Esophagus muscularis mucosa (tissue), 4 donors: ENCODE data around the gene MRPS25.

ENCODE experiments used
- EP300 ChIP-seq: sonication (generic); formaldehyde crosslinking; IDR thresholded peaks from one replicate; pipeline ENCODE4 v1.6.1; 2017; ENCODE audit warnings: antibody characterized with exemption
- POLR2A ChIP-seq: fragments of 450-650 bp; IDR thresholded peaks from one replicate; pipeline ENCODE4 v1.6.1; 2017; ENCODE audit warnings: antibody characterized with exemption, moderate library complexity, mild to moderate bottlenecking, low read depth
- POLR2AphosphoS5 ChIP-seq, 2 donors: sonication (generic); formaldehyde crosslinking; IDR thresholded peaks; one replicate each; pipeline ENCODE4 v1.6.1; 2017; ENCODE audit warnings: antibody characterized with exemption in 2 of 2
- TF ChIP-seq, protein P1 (sequence below), 3 experiments: fragments of 200-600 bp in 2 of 3; fragments of 450-650 bp in 1 of 3; sonication (generic) in 2 of 3; IDR thresholded peaks; one replicate each; pipeline ENCODE4 v1.5.1; 2017 to 2019; ENCODE audit warnings: antibody characterized with exemption in 3 of 3, mild to moderate bottlenecking in 2 of 3, moderate library complexity in 1 of 3

DNA sequence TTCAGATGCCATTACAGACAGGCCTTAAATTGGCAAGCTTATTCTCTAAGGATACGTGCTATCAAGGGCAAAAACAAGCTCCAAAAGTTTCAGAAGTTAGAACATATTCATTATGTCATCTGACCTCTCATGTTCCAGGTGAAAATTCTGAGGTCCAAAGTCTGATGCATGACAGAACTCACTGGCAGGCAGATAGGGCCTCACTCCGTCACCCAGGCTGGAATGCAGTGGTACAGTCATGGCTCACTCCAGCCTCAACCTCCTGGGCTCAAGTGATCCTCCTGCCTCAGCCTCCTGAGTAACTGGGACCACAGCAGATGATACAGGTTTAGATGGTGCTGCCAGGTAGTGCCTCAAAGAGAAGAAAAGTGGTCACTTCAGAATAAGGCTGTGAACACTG, 15.5 kb downstream of the MRPS25 start:
- no peak for TF ChIP-seq POLR2A
- TF ChIP-seq, protein P1, sequence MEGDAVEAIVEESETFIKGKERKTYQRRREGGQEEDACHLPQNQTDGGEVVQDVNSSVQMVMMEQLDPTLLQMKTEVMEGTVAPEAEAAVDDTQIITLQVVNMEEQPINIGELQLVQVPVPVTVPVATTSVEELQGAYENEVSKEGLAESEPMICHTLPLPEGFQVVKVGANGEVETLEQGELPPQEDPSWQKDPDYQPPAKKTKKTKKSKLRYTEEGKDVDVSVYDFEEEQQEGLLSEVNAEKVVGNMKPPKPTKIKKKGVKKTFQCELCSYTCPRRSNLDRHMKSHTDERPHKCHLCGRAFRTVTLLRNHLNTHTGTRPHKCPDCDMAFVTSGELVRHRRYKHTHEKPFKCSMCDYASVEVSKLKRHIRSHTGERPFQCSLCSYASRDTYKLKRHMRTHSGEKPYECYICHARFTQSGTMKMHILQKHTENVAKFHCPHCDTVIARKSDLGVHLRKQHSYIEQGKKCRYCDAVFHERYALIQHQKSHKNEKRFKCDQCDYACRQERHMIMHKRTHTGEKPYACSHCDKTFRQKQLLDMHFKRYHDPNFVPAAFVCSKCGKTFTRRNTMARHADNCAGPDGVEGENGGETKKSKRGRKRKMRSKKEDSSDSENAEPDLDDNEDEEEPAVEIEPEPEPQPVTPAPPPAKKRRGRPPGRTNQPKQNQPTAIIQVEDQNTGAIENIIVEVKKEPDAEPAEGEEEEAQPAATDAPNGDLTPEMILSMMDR (IDR thresholded peaks at IDR 0.05): no peak
- no peak for TF ChIP-seq POLR2AphosphoS5 (IDR thresholded peaks at IDR 0.05)
- TF ChIP-seq EP300: no peak
